Activated CD8-positive, alpha-beta T cell treated with anti-CD3 and anti-CD28 coated beads for 36 hours (primary cell): Measurements from ENCODE around the gene GPR32. TPM values are rescaled to one million over a fixed set of nuclear protein-coding genes. Genes with fewer than 3 reads are reported as not detected.

Experiments used
- ATAC-seq: fragments of 200-7000 bp; cut with Tn5 transposase; one replicate; pipeline ENCODE4 v1.10.0; 2021; ENCODE audit warnings: mild to moderate bottlenecking, moderate library complexity
- CTCF ChIA-PET: fragments of 350-600 bp; sonication (Branson Sonifier 250); formaldehyde crosslinking; loops from one replicate; lab custom pipeline; 2021; ENCODE audit warnings: antibody characterized with exemption; lab: Charles Lee
- POLR2A ChIA-PET: fragments of 350-600 bp; sonication (Branson Sonifier 250); formaldehyde crosslinking; loops from one replicate; lab custom pipeline; 2021; ENCODE audit warnings: antibody characterized with exemption; lab: Charles Lee
- DNase-seq: peaks from one replicate; pipeline ENCODE4 v3.0.0-alpha.2; 2020
- H3K27ac Mint-ChIP-seq: one replicate; pipeline ENCODE4 v1.8.0; 2021; ENCODE audit warnings: mild to moderate bottlenecking, mixed read lengths
- H3K27me3 Mint-ChIP-seq: one replicate; pipeline ENCODE4 v1.8.0; 2021; ENCODE audit warnings: mixed read lengths
- H3K36me3 Mint-ChIP-seq: one replicate; pipeline ENCODE4 v1.8.0; 2021; ENCODE audit warnings: low read depth, mixed read lengths
- H3K4me1 Mint-ChIP-seq: one replicate; pipeline ENCODE4 v1.8.0; 2021; ENCODE audit warnings: low read depth, mixed read lengths
- H3K4me3 Mint-ChIP-seq: one replicate; pipeline ENCODE4 v1.8.0; 2021; ENCODE audit warnings: mild to moderate bottlenecking, moderate library complexity, mixed read lengths
- H3K9me3 Mint-ChIP-seq: one replicate; pipeline ENCODE4 v1.8.0; 2021; ENCODE audit warnings: mixed read lengths
- CTCF ChIP-seq: fragments of 200-600 bp; IDR thresholded peaks from one replicate; pipeline ENCODE4 v1.8.0; 2022; ENCODE audit warnings: antibody characterized with exemption, mild to moderate bottlenecking
- intact Hi-C: fragments of 100-400 bp; cut with micrococcal nuclease; formaldehyde crosslinking; loops from one replicate; pipeline ENCODE4 v1.10.0; 2022
- total RNA-seq, 2 experiments: library from RNA; stranded (reverse); gene quantifications; one replicate each; pipeline ENCODE4 v1.2.3, GENCODE V29; 2021

GPR32 gene
- total RNA-seq, 2 experiments from 2014 or later, result not detected

- DNase-seq (no peak), ATAC-seq (no peak)
- POLR2A ChIA-PET, result interaction anchor here (0.5 to 9.4 kb wide), 18 partner anchors 6 to 1176 kb away, joined by 3 to 99 read pairs (median 3); partner anchors contain the start of gene KLK15
- Mint-ChIP-seq H3K4me1 (peaks cover 21% of the 10 kb centered on the region), H3K27me3 (no peaks in the 10 kb centered on the region), H3K4me3 (no peak overlapping the region), H3K9me3 (no peaks in the 10 kb centered on the region), H3K36me3 (peaks cover 49% of the 10 kb centered on the region), H3K27ac (no peak overlapping the region)
- no peak for TF ChIP-seq CTCF
- intact Hi-C loops, result no loop called here
- CTCF ChIA-PET, result interaction anchor here (1.8 kb wide), 1 partner anchor 125 kb away, joined by 9 read pairs; no protein-coding TSS in a partner anchor
These were observed 26.6 kb downstream of the GPR32 start for GRCh38 chr19:50796634-50797428.

- intact Hi-C loops, result no loop called here
- CTCF ChIA-PET, result interaction anchor here (1.1 to 1.8 kb wide), 2 partner anchors 14 to 125 kb away, joined by 4 to 9 read pairs; no protein-coding TSS in a partner anchor
- POLR2A ChIA-PET, result interaction anchor here (0.5 to 9.4 kb wide), 14 partner anchors 5 to 1176 kb away, joined by 3 to 99 read pairs (median 3); partner anchors contain the start of gene KLK15
- ATAC-seq (no peak), DNase-seq (no peak)
- H3K27ac Mint-ChIP-seq, result no peak overlapping the region
- no peaks in the 10 kb centered on the region for H3K9me3 Mint-ChIP-seq
- no peak overlapping the region for H3K4me3 Mint-ChIP-seq
- no peak for TF ChIP-seq CTCF
- peaks cover 55% of the 10 kb centered on the region for H3K36me3 Mint-ChIP-seq
- H3K4me1 Mint-ChIP-seq, result peaks cover 26% of the 10 kb centered on the region
- H3K27me3 Mint-ChIP-seq, result no peaks in the 10 kb centered on the region
These were observed 27.1 kb downstream of the GPR32 start for GRCh38 chr19:50797429-50797780.

- CTCF ChIA-PET, result interaction anchor here (1.1 to 1.8 kb wide), 2 partner anchors 14 to 124 kb away, joined by 4 to 9 read pairs; no protein-coding TSS in a partner anchor
These were observed 27.8 kb downstream of the GPR32 start for GRCh38 chr19:50797781-50798658.

More at GRCh38 chr19:50797781-50798658, 27.8 kb downstream of the GPR32 start:
- DNase-seq, result no peak
- intact Hi-C loops, result no loop called here
- peaks cover 31% of the 10 kb centered on the region for H3K4me1 Mint-ChIP-seq
- no peak for ATAC-seq
- H3K27me3 Mint-ChIP-seq, result no peaks in the 10 kb centered on the region
- H3K9me3 Mint-ChIP-seq, result no peaks in the 10 kb centered on the region
- H3K27ac Mint-ChIP-seq, result no peak overlapping the region
- H3K36me3 Mint-ChIP-seq, result peaks cover 61% of the 10 kb centered on the region
- POLR2A ChIA-PET, result interaction anchor here (0.6 to 5.2 kb wide), 11 partner anchors 9 to 124 kb away, joined by 3 to 24 read pairs (median 3); partner anchors contain the start of gene KLK15
- TF ChIP-seq CTCF, result no peak
- no peak overlapping the region for H3K4me3 Mint-ChIP-seq
